ENCODE measurements around the gene NAA25.

The NAA25 gene

DNA sequence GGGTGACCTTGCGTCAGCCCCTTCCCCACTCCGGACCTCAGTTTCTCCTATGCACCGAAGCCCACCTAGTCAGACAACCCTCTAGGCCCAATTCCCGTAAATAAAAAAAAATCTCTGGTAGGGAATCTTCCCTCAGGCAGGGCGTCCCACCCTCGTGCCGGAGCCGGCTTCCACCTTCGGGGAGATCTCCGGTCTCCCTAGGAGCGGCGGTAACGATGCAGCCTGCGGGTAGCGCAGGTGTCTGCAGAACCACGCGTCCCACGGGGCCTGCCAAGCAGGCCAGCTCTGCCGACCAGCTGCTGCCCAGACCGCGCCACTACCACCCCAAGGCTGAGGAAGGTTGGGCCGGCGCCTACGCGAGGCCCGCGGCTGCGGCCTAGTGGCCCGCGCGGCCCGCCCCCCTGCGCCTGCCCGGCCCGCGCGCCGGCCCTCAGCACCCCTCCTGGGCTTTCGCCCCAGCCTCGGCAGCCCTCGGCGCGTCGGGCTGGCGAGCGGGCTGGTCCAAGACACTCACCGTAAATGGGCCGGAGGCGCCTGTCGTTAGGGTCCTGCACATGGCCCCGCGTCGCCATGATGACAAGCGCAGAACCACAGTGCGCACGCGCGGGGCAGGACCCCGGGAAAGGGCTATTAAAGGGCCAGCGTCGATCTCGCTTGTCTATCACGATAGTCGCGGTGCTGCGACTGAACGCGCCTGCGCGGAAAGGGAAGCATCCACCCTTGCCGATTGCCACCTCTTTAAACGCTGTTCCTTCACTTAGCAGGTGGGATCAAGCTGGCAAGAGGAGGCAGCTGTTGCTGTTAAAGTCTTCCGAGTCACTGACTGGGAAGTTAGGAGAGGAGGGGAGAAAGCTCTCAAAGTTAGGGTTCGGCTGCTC, at the start of gene NAA25:
Gene NAA25 (minus strand): TSS at position 582 of the 878 bp plus-strand sequence. CDS start 10 bp downstream, at position 572.
- DNase-seq (ENCODE audit: low read depth, low spot score), result peak; percentile 76

DNA sequence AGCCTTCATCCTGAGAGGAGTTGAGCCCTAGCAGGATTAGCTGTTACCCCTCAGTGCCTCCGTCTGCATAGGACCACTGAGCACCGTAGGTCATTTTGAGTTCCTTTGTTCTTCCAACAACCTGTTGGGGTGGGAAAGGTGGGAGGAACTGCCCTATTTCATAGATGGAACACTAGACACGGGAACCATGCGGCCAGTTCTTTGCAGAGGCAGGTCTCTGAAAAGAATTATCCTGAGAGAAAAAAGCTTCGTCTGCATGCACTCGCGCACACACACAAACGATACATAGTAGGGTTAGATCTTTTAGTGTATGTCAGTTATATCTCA, 45.3 kb upstream of the NAA25 start:
- no peak for DNase-seq (ENCODE audit: low read depth, low spot score)

- DNase-seq (ENCODE audit: low read depth, low spot score), result no peak
Measured at GRCh38 chr12:112153181-112153892, 44.8 kb upstream of the NAA25 start.

GRCh38 chr12:112151766-112152541, 43.4 kb upstream of the NAA25 start:
- no peak for DNase-seq (ENCODE audit: low read depth, low spot score)

GRCh38 chr12:112149596-112149995, 41.0 kb upstream of the NAA25 start:
- DNase-seq (ENCODE audit: low read depth, low spot score), result no peak

- DNase-seq (ENCODE audit: low read depth, low spot score), result no peak
Measured at GRCh38 chr12:112148031-112148513, 39.5 kb upstream of the NAA25 start.

- DNase-seq (ENCODE audit: low read depth, low spot score), result no peak
Measured at GRCh38 chr12:112146123-112146522, 37.5 kb upstream of the NAA25 start.

- no peak for DNase-seq (ENCODE audit: low read depth, low spot score)
Measured at GRCh38 chr12:112140728-112141127, 32.1 kb upstream of the NAA25 start.

- no peak for DNase-seq (ENCODE audit: low read depth, low spot score)
Measured at GRCh38 chr12:112134731-112135130, 26.1 kb upstream of the NAA25 start.

GRCh38 chr12:112133418-112133817, 24.8 kb upstream of the NAA25 start:
- no peak for DNase-seq (ENCODE audit: low read depth, low spot score)

DNA sequence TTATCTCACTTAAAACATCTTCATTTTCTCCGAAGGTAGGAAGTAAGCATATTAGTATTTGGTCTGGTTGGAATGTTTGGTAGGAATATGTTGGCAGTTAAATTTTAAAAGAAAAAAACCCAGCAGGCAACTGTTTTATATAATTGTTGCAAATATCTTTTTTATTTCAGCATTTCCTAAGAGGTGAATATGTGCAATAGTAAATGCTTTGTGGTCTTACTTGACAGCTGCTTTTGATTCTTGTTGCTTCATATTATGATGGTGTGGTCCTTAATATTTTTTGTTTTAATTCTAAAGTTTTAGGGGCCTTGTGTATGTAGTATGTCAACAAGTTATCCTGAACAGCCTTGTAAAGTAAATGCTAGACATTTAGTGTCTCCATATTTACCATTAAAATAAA, 23.1 kb upstream of the NAA25 start:
- DNase-seq (ENCODE audit: low read depth, low spot score), result no peak

DNA sequence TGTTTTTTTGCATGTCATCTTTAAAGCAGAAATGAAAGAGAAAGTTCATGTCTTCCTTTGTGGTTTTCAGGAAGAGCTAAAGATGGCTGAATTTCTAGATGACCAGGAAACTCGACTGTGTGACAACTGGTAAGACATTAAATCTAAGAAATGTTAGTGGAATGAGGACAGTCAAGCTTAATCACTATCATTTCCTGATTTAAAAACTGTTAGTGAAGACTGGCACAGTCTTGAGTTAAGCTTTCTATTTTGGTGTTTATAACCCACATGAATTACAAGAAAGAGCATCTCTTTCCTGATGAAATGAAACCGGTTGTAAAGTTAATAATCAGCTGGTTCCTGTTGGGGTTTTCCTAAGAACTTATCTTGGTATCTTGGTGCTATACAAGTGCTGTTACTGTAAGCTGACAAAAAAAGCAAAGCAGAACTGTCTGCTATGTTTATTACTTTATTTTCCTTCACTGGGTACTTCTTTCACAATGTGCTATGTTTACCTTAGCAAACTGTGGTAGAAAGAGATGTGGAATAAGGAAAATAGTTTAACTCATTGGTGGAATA, 21.9 kb upstream of the NAA25 start:
- DNase-seq (ENCODE audit: low read depth, low spot score), result no peak

DNA sequence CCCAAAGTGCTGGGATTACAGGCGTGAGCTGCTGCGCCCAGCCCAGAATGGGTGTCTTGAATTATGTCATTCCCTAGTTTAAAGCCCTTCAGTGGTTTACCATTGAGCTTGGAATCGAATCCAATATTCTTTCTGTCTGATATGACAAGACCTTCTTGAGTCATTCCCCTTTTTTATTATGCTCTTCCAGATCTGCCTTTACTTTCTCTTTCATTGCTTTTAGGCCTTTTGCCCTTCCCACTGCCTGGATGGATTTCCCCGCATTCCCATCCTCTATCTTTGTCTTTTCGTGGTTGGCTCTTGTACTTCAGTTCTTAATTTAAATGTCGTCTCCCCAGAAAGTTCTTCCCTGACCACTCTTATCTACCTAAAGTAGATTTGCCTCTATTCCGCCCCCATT, 18.3 kb upstream of the NAA25 start:
- DNase-seq (ENCODE audit: low read depth, low spot score), result no peak

DNA sequence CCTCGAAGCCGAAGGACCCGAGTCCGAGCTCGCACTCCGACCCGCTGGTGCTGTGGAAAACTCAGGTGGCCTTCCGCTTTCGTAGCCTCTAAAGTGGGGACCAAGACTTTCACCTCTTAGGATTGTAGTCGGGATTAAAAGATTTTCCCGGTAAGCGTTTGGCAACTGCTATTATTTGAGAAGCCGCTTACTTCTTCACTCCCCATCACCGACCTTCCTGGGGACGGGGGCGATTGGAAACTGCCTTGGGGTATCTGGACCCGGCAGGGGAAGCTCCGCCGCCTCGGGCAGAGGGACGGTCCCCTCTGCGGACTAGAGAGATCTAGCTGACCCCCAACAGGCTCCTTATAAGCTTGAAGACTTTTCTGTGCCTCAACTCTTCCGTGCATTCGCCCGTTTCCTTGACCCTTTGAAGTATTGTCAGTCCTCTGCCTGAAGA, 17.4 kb upstream of the NAA25 start:
- DNase-seq (ENCODE audit: low read depth, low spot score), result no peak

DNA sequence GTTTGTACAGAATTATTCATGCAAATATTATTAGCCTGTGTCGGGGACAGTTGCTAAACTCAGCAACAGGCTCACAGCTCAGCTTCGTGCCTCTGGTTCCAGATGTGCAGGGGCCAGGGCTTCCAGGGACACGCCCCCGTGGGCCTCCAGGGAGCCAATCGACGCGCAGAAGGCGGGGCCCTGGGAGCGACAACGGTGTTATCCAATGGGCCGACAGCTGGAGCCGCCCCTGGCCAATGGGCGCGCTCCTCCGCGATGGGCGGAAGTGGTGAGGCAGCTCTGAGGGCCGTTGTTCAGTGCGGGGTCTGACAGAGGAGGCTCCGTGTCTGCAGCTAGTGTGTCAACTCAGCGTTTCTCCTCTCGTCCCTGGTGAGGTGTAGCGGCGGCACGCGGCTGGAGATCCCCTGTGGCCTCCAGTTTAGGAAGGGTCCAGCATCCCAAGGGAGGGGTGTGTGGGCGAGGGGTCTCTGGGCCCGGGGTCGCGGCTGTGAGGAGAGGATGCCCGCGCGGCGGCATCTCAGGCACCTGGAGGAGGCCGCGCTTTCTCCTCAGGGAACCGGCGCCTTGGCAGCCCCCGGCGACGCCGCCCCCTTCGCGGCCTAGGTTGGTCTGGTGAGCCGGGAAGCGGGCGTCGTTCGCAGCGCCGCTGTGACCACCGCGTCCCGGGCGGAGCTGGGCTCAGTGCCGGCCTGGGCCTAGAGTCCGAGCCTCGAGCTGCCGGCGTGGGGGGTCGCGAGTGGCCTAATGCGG, 16.8 kb upstream of the NAA25 start, which contains the start of gene TRAFD1:
Gene TRAFD1 (plus strand): TSS at position 311 of the 750 bp plus-strand sequence. CDS start 4,963 bp downstream, outside the sequence.
- DNase-seq (ENCODE audit: low read depth, low spot score), result peak; percentile 84

DNA sequence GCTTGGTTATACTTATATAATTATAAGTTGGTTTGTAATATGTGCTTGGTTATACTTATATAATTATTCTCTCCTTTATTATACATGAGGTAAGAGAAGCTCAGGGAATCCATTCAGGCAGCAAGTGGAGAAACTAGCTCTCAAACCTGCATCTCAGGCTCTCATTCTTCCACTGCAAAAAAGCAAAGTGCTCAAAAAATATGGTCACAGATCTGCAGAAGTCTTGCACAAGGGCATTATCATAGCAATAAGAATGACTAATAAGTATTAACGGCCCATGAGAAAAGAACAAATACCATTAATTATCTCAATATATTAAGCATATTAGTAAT, 16.3 kb upstream of the NAA25 start:
- no peak for DNase-seq (ENCODE audit: low read depth, low spot score)

DNA sequence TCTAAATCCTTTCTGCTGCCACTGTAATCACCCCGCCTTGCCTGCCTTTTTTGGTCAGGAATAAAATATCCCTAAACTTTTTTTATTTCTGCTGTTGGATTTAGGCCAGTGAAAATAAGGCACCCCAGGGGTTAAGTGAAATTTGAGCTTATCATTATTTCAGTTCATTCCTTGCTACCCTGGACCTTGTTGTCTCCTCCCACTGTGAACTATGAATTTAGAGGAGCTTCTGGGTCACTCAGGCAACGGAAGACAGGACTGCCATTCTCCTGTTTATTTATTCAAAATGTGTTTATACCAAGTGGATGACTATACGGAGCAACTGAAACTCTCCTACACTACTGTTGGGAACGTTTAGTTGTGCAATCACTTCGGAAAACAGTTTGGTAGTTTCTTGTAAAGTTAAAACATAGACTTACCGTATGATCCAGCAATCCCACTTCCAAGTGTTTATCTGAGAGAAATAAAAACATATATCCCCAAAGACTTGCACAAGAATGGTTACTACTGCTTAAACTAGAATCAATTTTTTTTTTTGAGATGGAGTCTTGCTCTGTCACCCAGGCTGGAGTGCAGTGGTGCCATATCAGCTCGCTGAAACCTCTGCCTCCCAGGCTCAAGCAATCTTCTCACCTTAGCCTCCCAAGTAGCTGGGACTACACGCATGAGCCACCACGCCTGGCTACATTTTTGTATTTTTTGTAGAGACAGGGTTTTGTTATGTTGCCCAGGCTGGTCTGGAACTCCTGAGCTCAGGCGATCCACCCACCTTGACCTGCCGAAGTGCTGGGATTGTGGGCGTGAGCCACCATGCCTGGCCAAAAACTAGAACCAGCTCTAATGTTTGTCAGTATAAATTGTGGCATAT, 14.5 kb upstream of the NAA25 start:
- DNase-seq (ENCODE audit: low read depth, low spot score), result no peak

GRCh38 chr12:112121780-112122565, 13.4 kb upstream of the NAA25 start:
- DNase-seq (ENCODE audit: low read depth, low spot score), result no peak

- DNase-seq (ENCODE audit: low read depth, low spot score), result no peak
Measured at GRCh38 chr12:112117685-112118084, 9.1 kb upstream of the NAA25 start.

All from iPS DF 19.7 (cell line).